NCI-H1092 (cell line): ENCODE data around the gene NDUFB6.
A peak's percentile ranks its signal among the peaks of the same experiment; 100 is the strongest.
"Not testable (repeated sequence)": the region's sequence is repeated elsewhere in the genome, so short reads cannot be mapped to it uniquely, and the experiment has no call there.

Experiments used
- DNase-seq: peaks from one replicate; lab custom pipeline; 2025; lab: John Stamatoyannopoulos, UW

NDUFB6 gene

DNA sequence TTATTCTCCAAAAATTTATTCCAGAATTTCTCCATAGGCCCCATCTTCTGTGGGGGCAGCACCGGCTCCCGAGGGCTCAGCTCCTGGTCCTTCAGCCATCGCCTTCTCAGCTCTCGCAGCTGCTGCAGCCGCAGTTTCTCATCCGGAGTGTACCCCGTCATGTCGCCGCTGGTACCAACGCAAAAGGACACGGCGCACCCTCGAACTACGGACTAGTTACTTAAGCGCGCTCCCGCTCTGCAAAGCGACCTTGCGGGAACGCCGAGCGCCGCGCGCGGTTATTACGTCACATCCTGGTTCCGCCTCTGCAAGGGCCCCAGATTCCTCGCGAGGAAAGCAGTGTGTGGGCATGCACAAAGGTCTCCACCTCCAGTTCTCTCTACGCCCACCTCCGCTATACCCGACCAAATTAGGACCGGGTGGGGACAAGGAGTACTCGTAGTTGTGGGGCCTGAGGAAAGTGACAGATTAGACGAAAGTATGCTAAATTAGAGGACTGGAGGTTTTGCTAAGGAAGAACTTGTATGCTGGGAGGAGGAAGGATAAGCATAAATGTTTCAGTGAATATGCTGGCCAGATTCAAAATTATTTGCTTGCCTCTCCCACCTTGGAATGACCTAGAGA is at the start of gene NDUFB6:
TSS of gene NDUFB6 (minus strand) at position 260 of the 624 bp plus-strand sequence. CDS start at position 161, 99 bp downstream.
- peak; percentile 93 for DNase-seq

DNA sequence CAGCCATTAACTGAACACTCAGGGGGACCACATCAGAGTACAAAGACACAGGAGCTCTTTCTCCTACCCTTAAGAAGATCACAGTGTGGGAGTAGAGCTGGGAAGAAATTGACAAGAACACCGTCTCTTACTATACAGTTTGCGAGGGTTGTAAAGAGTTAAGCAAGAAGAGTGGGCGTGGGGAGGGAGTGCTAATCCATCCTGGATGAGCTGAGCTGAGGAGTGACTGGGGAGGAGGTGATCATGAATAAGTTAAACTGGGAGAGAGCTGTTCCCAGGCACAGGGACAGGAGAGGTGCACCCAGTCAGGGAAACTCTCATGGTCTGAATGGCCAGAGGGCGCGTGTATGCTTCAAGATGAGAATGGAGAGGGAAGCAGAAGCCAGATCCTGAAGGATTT is 45.3 kb upstream of the NDUFB6 start:
- no peak for DNase-seq

DNA sequence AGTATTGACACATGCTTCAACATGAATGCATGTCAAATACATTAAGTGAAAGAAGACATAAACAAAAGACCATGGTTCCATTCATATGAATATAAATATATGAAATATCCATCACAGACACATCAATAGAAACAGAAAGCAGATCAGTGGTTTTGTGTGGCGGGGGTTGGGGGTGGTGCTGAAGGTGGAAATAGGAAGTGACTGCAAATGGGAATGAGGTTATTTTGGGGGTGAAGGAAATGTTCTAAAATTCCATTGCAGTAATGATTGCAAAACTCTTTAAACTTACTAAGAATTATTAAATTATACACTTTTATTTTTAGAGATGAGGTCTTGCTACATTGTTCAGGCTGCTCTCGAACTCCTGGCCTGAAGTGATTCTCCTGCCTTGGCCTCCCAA is 33.9 kb upstream of the NDUFB6 start:
- no peak for DNase-seq

DNA sequence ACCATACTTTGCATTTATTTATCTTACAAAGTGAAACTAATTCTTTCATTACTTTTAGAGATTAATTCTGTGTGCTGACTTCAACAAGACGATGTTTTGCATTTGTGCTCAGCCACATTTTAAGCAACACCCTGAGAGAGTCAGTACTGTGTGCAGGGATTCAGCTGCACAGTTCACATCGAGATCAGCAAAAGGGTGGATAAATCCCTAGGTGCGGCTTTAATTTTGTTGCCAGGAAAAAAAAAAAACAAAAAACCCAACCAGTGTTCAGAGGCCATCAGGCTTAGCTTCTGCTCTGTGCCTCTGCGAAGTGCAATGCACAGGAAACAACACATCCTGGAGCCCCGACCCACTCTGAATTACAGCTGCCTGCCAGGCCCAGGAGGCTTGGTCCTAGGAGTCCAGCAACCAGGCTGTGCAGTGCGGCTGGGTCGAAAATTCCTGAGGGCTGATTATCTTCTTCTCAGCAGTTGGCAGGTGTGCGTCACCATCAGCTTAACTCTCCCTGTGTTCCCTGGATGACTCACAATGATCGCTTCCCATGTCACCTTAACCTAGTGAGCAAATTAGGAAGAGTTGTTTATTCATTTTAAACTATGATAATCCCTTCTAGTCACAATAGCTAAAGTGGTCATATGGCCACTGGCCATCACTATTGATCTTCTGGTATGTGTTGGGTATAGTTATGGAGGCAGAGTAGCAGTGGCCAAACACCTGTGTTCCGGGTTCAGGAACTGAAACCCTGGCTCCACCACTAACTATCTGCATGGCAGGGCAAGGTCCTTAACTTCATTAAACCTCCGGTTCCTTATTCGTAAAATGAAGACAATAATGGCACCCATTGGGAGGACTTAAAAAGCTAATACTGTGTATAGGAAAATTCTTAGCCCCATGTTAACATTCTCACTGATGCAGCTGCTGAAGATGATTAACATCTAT is 31.2 kb upstream of the NDUFB6 start:
- no peak for DNase-seq

DNA sequence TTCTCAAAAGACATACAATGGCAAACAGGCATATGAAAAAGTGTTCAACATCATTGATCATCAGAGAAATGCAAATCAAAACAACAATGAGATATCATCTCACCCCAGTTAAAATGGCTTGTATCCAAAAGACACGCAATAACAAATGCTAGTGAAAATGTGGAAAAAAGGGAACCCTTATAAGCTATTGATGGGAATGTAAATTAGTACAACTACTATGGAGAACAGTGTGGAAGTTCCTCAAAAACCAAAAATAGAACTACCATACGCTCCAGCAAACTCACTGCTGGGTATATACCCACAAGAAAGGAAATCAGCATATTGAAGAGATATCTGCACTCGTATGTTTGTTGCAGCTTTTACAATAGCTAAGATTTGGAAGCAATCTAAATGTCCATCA is 26.1 kb upstream of the NDUFB6 start:
- DNase-seq = not testable (repeated sequence)

DNA sequence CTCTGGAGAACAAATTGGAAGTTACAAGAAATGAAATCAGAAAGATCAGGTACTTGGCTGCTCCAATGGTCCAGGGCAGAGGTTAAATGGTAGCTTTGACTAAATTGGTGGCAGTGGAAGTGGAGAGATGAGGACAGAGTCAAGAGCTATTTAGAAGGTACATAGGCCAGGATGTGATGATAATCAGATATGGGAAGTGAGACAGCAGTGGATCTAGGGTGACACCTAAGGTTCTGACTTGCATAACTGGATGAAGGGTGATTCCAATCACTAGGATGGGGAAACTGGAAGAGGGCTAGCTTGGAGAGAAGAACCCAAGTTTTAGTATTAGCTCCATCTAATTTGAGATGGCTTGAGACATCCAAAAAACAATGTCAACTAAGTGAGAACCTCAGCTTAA is 24.0 kb upstream of the NDUFB6 start:
- DNase-seq = no peak

DNA sequence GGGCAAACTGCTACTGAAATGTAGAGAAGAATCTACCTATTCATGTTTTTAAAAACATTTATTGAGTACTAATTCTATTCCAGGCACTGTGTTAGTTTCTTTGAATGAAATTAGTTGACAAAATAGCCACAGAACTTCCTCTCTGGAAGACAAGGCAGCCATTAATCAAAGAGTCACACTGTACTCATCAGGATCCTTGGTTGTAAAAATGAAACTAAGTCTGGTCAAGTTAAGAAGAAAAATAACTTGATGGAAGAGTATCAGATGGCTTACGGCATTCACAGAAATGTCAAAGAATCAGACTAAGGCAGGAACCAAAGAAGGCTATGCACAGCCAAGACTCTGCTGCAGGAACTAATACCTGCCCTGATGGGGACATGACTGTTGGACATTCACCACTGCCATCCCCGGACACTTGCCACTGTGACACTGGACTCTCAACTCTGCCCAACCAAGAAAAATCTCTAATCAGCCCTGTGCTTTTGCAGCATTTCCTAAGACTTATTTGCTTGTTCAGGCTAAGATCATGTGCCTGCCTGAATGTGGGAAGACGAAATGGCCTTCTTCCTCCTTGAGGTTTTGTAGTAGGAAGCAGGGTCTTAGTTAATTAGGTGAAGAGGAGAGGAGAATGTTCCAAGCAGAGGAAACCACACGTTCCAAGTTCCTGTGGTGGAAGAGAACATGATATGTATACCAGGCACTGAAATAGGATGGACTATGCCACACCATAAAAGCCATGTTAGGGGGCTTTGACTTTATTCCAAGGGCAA is 23.3 kb upstream of the NDUFB6 start:
- DNase-seq = no peak

DNA sequence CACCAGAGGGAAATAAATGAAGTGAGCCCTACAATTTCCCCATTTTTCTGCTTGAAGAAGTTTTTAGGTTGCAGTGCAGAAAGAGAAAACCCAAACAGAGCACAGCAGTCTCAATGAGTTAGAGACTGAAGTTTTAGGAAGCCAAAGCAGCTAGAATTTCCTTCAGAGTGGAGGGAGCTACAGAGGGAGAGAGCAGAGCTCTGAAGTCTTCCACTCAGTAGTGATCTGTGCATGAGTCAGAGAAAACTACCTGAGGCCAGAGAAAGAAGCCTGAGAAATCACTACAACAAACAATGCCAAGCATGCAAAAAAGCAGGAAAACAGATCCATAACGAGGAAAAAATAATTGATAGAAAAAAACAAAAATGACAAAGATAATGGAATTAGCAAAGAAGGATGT is 17.9 kb upstream of the NDUFB6 start:
- no peak for DNase-seq

DNA sequence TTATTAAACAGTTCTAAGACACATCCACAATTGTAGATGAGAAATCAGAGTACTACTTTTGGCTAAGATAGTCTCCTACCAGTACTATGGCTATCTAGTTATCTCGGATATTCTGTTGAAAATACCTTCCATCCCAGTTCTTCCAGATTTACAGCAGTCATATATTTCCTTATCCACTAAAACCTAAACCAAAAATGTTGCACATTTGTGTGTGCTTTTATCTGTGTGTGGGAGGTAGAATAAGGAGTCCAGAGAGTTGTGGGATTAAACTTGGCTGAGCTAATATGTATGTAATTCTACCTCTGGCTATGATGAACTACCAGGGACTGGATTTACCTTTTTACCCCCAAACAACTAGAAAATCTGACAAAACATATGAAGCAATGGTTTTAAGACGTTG is 17.5 kb upstream of the NDUFB6 start:
- DNase-seq = no peak

DNA sequence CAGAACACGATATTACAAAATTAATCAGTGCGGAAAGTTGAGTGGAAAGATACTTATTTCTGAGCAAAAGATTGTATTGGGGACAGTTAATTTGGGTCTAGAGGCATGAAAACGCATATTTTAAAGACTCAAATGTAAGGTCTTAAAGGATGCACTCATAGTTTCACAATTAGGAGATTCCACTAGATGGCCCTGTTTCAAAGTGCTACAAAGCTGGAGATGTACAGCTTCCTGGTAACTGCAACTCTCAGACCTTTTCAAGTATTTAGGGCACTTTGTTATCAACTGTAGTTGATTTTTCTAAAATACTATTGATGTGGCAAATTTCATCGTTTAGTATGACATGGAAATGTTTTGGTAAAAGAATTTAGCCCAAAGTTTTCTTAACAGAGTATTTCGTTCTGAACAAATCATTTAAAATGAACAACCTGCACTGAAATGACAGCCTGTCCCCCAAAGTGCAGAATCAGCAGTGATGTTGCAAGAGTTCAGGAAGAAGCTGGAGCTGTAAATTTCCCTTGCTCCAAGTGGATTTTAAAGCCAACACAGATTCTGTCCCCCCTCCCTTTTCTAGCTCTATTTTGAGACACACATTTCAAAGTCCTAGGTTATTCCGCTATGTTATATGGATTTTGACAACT is 16.2 kb upstream of the NDUFB6 start:
- peak; percentile 0 for DNase-seq

DNA sequence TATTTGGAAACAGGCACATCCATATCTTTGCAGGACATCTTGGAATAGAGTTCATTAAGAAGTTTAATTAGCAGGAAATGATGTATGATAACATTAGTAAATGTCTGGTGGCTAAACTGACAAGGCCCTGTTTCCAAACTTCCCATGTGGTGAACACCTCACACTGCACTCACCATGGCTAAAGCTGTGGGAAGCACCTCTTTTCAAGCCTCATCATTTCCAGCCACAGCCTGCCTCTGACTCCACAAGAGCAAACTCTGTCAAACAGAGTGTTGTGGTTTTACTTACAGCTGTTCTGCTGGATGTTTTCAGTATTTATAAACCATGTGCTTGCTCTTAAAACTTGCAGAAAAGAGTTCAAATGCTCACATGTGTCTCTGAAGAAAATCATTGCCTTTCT is 14.9 kb upstream of the NDUFB6 start:
- DNase-seq = no peak

DNA sequence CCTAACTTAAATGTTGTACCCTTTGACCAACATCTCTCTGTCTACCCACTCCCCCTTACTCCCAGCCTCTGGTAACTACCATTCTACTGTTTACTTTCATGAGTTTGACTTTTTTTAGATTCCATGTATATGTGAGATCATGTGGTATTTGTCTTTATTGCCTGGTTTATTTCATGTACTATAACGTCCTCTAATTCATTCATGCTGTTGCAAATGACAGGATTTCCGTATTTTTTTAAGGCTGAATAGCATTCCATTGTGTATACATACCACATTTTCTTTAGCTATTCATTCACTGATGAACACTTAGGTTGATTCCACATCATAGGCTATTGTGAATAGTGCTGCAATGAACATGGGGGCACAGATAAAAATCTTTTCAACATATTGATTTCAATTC is 11.8 kb upstream of the NDUFB6 start:
- no peak for DNase-seq

DNA sequence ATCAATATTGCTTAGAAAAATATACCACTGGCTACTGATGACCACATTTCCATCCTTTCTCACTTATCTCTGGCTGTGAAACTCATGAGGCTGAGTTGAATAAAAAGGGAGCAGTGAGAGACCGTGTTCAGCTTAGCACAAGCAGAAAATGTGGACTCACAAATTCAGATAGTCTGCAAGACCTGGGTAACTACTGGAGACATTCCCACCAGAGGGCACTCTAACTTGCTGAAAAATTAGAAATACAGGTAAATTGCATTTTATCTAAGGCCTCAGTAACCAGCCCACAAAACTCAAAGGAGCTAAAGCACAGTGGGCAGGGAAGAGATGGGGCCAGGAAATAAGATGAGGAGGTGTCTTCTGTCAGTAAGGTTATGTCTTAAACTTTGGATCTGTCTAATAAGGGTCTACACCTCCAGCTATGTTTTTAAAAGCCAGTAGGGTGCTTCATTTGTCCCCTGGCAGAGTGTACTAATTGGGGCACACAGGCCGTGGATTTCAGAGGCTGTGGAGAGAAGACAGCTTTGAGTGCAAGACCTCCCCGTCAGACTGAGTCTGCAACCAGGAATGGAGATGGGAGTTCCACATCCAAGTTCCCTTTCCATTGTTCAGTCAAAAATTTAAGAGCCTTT is 8.7 kb upstream of the NDUFB6 start:
- DNase-seq = peak; percentile 39

DNA sequence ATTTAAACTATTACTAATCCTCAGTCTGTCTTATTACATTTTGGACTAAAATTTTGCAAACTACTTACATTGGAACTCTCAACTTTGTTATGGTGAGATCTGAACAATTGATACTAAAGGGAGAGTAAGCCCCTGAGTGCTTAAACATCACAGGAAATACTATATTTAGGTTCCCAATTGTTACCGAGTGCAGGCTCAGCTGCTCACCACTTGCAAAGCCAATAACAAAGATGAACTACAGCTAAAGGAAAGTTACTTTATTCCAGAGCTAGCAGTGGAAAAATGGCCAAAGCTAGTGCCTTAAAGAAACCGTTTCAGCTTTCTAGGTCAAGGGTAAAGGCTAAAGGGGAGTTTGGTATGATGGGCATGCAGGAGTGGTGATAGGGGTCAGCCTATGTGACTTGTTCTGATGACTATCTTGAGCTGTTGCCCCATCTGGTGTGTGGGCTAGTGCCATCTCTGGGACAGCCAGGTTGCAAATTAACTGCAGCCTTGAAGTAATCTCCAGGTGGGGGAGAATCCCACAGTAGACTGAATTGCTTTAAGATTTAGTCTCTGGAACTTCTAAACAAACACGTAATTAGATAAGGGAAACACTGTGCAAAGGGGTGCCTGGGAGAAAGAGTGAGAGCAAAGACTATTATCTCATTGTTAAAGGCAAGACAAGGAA is 7.8 kb upstream of the NDUFB6 start:
- DNase-seq = no peak

DNA sequence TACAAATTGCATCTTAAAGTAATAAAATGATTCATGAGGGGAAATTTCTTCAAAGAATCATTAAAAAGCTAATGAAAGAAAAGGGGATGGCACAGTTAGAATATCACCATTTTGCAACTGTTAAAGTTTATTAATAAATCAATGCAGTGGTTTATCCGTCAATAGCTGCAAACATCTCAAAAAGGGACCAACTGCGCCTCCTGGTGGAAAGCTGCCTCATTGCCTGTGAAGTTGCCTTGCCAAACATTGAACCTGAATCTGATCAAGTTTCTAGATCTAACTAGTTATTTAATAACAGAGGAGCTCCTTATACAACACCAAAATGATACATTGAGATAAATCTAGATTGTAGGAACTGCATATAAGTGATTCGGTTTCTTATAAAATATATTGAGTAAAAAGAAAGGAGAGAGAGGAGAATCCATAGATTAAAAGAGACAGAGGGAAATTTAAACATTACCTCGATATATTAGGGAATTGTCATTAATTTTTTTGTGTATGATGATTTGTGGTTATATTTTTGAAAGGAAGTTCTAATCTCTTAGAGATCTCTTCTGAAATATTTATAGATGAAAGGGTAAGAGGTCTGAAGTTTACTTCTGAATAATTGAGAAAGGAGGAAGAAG is 6.9 kb upstream of the NDUFB6 start:
- peak; percentile 41 for DNase-seq

DNA sequence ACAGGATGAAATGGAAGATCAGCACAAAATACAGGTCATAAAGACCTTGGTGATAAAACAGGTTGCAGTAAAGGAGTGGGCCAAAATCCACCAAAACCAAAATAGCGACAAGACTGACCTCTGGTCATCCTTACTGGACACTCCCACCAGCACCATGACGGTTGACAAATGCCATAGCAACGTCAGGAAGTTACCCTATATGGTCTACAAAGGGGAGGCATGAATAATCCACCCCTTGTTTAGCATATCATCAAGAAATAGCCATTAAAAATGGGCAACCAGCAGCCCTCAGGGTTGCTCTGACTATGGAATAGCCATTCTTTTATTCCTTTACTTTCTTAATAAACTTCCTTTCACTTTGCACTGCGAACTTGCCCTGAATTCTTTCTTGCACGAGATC is 6.0 kb upstream of the NDUFB6 start:
- DNase-seq = no peak

DNA sequence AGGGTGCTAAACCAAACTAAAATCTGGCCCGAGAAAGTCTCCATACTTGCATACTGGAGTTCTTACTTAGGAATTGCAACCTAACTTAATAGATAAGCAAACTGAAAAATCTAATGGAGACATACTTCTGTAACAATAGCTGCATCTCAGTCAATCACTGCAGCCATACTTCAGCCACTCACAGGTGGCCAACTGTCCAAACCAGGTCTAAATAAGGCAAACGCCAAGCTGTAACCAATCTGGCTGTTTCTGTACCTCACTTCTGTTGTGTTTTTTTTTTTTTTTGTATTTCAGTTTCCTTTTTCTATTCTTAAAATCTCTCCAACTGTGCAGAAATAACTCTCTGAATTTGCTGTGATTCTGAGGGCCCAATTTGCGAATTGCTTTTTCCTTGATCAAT is 4.4 kb upstream of the NDUFB6 start:
- DNase-seq = no peak

DNA sequence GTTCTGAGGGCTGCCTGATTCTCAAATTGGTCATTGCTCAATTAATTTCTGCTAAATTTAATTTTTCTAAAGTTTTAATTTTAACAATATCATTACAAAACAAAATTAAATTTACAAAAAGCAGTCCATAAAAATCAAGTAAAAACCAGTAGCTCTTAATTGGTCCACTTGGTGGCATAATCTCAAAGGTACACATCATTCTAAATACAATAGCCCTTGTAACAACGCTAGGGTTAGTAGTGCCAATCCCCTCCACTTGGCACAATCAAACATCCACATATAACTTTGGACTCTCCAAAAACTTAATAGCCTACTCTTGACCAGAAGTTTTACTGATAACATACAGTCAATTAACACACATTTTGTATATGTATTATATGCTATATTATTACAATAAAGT is 1.9 kb upstream of the NDUFB6 start:
- DNase-seq = no peak

DNA sequence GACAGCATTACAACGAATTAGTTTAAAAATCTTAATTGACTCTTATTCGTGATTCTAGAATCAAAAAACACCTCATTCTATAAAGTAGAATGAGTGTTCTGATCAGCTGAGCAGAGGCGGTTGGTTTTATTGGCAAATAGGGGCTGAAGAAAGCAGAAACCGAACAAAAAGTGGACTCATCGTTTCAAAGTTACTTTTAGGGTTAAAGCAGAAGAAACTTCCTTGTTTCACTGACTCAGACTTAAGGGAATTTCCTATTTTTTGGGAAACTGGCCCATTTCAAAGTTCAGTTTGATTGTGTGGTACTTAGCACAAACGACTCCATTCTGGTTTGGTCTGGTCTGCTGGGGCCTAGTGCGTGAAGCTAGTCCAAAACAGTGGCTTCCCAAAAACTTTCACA is 862 bp upstream of the NDUFB6 start:
- no peak for DNase-seq

DNA sequence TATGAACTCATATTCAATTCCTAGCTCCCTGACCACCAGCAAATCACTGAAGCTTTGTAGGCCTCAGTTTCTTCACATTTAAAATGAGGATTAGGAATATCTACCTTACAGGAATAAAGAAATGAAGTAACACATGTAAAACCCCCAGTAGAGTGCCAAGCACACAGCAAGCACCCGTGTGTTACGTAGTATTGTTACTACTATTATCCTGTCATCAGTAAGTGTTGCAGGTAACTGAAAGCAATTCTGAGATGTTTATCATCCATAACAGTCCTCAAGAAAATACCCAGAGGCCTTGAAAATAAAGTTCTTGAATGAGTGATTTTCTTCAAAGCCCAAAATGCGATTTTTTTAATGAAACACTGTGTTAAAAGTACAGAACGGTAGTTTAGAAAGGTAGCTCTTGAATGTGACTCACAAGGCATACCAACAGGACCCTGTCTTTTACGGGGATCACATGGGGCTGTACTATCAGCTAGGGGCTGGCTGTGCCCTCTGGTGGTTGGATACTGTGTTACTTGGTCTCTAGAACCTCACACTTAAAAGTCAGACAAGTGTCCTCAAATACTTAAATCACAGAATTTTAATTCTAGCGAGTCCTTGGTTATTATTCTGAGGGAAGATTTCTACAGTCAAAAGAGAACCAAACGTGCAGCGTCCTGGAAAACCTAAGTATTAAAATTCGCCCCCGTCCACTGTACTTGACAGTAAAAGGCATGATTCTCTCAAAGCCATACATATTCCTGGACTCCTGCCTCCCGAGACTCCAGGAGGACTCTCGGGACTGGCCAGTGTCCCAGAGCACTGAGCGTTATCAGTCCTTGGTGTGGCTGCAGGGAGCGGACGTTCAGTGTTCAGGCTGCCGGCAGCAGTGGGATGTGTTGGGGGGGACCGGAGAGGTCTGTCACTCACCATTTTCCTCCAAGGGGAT is 725 bp downstream of the NDUFB6 start:
- DNase-seq = peak; percentile 74
